Measurements from ENCODE around the gene TNNT3. TPM values are rescaled to one million over a fixed set of nuclear protein-coding genes. Genes with fewer than 3 reads are reported as not detected.
A peak's percentile ranks its signal among the peaks of the same experiment; 100 is the strongest.

Gene TNNT3
- total and polyA plus RNA-seq, 4 donors = 3.4 to 54.3 (median 6.3) TPM

DNA sequence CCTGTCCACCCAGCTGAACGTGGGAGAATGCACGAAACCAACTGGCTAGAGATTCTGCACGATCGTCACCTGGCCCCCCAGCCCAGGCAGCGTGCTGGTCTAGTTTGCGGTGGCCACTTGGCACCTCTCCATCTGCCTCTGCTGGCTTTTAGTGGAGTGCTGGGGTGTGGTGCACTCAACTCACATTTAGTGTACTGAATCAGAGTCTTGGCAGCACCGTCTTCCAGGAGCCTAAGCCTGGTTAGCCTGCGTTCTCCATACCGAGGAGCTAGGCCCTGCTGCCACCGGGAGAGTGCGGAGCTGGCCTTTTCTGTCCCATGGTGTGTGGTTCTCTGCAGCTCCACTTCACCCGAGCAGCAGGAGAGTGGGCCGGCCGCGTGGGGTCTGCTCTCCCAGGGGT, 30.4 kb downstream of the TNNT3 start:
- DNase-seq (no peak), ATAC-seq (ENCODE audit: low FRiP score) (no peak)
- WGBS, 2 donors = no CpG with 5 or more reads among the region's 15 CpGs
- Histone ChIP-seq H3K27me3 (ENCODE audit: control insufficient read depth in 1 of 2, insufficient read depth in 2 of 2, low read length in 1 of 2) (no peaks in the 10 kb centered on the region), H3K4me1 (ENCODE audit: control insufficient read depth in 1 of 2, insufficient read depth in 2 of 2, low read length in 2 of 2) (no peaks in the 10 kb centered on the region), H3K27ac (ENCODE audit: low read depth in 1 of 2, low read length in 2 of 2) (no peak overlapping the region), H3K9me3 (ENCODE audit: control insufficient read depth, low read length) (no peaks in the 10 kb centered on the region), H3K4me3 (ENCODE audit: low read length in 2 of 2) (no peak overlapping the region), H3K36me3 (ENCODE audit: control insufficient read depth in 1 of 2, insufficient read depth in 2 of 2, low read length in 1 of 2) (no peaks in the 10 kb centered on the region)
- intact Hi-C loops (cut with DNase I) = no loop called here

- DNase-seq (peak in 1 of 2 donors; percentile 26), ATAC-seq (ENCODE audit: low FRiP score) (no peak)
- H3K9me3 ChIP-seq (ENCODE audit: control insufficient read depth, low read length) = no peaks in the 10 kb centered on the region
- H3K4me1 ChIP-seq (ENCODE audit: control insufficient read depth in 1 of 2, insufficient read depth in 2 of 2, low read length in 2 of 2) = no peaks in the 10 kb centered on the region
- H3K4me3 ChIP-seq (ENCODE audit: low read length in 2 of 2) = no peak overlapping the region
- H3K27me3 ChIP-seq (ENCODE audit: control insufficient read depth in 1 of 2, insufficient read depth in 2 of 2, low read length in 1 of 2) = no peaks in the 10 kb centered on the region
- H3K36me3 ChIP-seq (ENCODE audit: control insufficient read depth in 1 of 2, insufficient read depth in 2 of 2, low read length in 1 of 2) = no peaks in the 10 kb centered on the region
- H3K27ac ChIP-seq (ENCODE audit: low read depth in 1 of 2, low read length in 2 of 2) = no peak overlapping the region
- no CpG with 5 or more reads among the region's 29 CpGs for WGBS, 2 donors
- intact Hi-C loops (cut with DNase I) = no loop called here
Observed at GRCh38 chr11:1952806-1953482, 33.4 kb downstream of the TNNT3 start.

DNA sequence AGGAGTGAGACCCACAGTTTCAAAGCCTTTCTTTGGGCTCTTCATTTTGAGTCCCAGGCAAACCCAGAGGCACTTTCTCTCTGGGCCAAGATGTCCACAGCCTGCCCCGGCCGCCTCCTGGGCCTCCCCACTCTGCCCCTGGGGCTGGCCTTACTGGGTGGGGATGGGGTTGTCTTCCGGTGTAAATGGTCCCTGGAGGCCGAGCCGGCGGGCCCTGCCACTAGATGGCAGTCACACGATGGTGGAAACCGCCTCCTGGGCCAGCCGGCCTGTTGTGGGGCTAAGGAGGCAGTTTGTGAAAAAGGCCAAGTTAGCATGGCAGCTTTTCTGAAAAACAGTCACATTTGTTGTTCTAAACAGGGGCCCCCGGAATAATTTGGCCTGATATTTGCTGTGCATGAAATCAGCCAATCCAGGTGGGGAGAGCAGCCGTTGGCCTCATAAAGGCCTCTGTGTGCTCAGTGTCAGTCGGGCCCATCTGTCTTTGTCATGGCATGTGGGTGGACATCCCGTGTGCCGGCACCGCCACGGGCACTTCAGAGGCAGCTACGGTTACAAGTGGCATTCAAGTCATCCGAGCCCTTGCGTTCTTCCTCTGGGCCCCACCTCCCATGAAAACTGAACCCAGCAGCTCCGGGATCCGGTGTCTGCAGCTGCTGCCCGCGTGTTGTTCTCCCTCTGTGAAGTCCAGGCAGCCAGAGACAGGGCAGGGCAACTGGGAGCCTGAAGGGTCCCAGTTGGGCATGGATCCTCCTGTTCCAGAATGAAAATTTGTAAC, 34.2 kb downstream of the TNNT3 start:
- H3K4me1 ChIP-seq (ENCODE audit: control insufficient read depth in 1 of 2, insufficient read depth in 2 of 2, low read length in 2 of 2) = no peaks in the 10 kb centered on the region
- H3K9me3 ChIP-seq (ENCODE audit: control insufficient read depth, low read length) = no peaks in the 10 kb centered on the region
- intact Hi-C loops (cut with DNase I) = no loop called here
- H3K27ac ChIP-seq (ENCODE audit: low read depth in 1 of 2, low read length in 2 of 2) = no peak overlapping the region
- DNase-seq (peak in 1 of 2 donors; percentile 40), ATAC-seq (ENCODE audit: low FRiP score) (no peak)
- H3K36me3 ChIP-seq (ENCODE audit: control insufficient read depth in 1 of 2, insufficient read depth in 2 of 2, low read length in 1 of 2) = no peaks in the 10 kb centered on the region
- no peaks in the 10 kb centered on the region for H3K27me3 ChIP-seq (ENCODE audit: control insufficient read depth in 1 of 2, insufficient read depth in 2 of 2, low read length in 1 of 2)
- H3K4me3 ChIP-seq (ENCODE audit: low read length in 2 of 2) = no peak overlapping the region
- 82% methylated on average over 4 of the region's 23 CpGs; no CpG with 5 or more reads in 1 of the 2 donors for WGBS, 2 donors

- Histone ChIP-seq H3K4me1 (ENCODE audit: control insufficient read depth in 1 of 2, insufficient read depth in 2 of 2, low read length in 2 of 2) (no peaks in the 10 kb centered on the region), H3K27me3 (ENCODE audit: control insufficient read depth in 1 of 2, insufficient read depth in 2 of 2, low read length in 1 of 2) (no peaks in the 10 kb centered on the region), H3K9me3 (ENCODE audit: control insufficient read depth, low read length) (no peaks in the 10 kb centered on the region), H3K27ac (ENCODE audit: low read depth in 1 of 2, low read length in 2 of 2) (no peak overlapping the region), H3K36me3 (ENCODE audit: control insufficient read depth in 1 of 2, insufficient read depth in 2 of 2, low read length in 1 of 2) (no peaks in the 10 kb centered on the region), H3K4me3 (ENCODE audit: low read length in 2 of 2) (no peak overlapping the region)
- intact Hi-C loops (cut with DNase I) = no loop called here
- no peak for ATAC-seq (ENCODE audit: low FRiP score)
- no CpG with 5 or more reads among the region's 18 CpGs for WGBS, 2 donors
- no peak for DNase-seq
Observed at GRCh38 chr11:1958367-1958766, 38.9 kb downstream of the TNNT3 start.

DNA sequence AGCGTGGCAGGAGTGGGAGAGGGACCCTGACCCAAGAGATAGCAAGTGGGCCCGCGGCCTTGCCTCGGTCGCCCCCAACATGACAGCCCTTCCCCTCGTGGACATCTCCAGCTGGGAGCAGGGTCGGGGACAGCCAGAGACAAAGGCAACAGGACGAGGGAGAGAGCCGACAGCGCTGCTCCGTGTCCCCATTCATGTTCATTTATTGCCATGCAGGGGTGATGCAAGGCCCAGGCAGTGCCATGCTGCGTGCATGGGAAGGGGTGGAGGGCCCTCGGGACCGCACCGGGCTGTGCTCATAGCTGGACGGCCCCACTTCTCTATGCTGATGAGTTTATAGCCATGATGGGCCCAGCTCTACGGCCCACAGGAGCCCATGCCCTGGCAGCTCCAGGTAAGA, 40.3 kb downstream of the TNNT3 start:
- Histone ChIP-seq H3K9me3 (ENCODE audit: control insufficient read depth, low read length) (no peaks in the 10 kb centered on the region), H3K36me3 (ENCODE audit: control insufficient read depth in 1 of 2, insufficient read depth in 2 of 2, low read length in 1 of 2) (no peaks in the 10 kb centered on the region), H3K27me3 (ENCODE audit: control insufficient read depth in 1 of 2, insufficient read depth in 2 of 2, low read length in 1 of 2) (no peaks in the 10 kb centered on the region), H3K4me3 (ENCODE audit: low read length in 2 of 2) (no peak overlapping the region), H3K27ac (ENCODE audit: low read depth in 1 of 2, low read length in 2 of 2) (no peak overlapping the region), H3K4me1 (ENCODE audit: control insufficient read depth in 1 of 2, insufficient read depth in 2 of 2, low read length in 2 of 2) (no peaks in the 10 kb centered on the region)
- peak; percentile 2 to 26 for DNase-seq
- intact Hi-C loops (cut with DNase I) = no loop called here
- WGBS, 2 donors = 67 to 89% methylated on average over 1 to 7 of the region's 17 CpGs
- no peak for ATAC-seq (ENCODE audit: low FRiP score)

GRCh38 chr11:1963864-1964263, 44.4 kb downstream of the TNNT3 start:
- no peak overlapping the region for H3K4me3 ChIP-seq (ENCODE audit: low read length in 2 of 2)
- H3K27ac ChIP-seq (ENCODE audit: low read depth in 1 of 2, low read length in 2 of 2) = no peak overlapping the region
- intact Hi-C loops (cut with DNase I) = no loop called here
- WGBS, 2 donors = 96 to 100% methylated on average over 1 to 7 of the region's 20 CpGs
- ATAC-seq (ENCODE audit: low FRiP score) (peak; percentile 19), DNase-seq (peak in 1 of 2 donors; percentile 18)
- no peaks in the 10 kb centered on the region for H3K36me3 ChIP-seq (ENCODE audit: control insufficient read depth in 1 of 2, insufficient read depth in 2 of 2, low read length in 1 of 2)
- no peaks in the 10 kb centered on the region for H3K27me3 ChIP-seq (ENCODE audit: control insufficient read depth in 1 of 2, insufficient read depth in 2 of 2, low read length in 1 of 2)
- no peaks in the 10 kb centered on the region for H3K4me1 ChIP-seq (ENCODE audit: control insufficient read depth in 1 of 2, insufficient read depth in 2 of 2, low read length in 2 of 2)
- no peaks in the 10 kb centered on the region for H3K9me3 ChIP-seq (ENCODE audit: control insufficient read depth, low read length)

DNA sequence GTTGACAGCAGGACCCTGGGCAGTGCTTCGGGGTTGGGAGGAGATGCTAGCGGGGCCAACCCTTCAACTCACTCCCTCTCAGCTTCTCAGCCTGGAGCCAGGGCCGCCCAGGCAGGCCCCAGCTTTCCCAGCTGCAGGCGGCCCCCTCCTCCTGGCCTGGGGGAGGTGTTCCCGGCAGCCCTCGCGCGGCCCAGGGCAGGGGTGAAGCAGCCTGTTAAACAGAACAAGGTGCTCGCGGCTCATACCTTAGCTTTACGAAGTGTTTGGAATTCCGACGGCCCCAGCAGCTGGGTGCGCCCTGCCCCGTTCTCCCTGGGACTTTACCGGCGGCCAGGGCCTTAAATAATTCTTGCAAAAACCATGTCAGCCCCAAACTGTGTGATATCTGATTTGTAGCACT, 44.8 kb downstream of the TNNT3 start:
- intact Hi-C loops (cut with DNase I) = no loop called here
- no peak for ATAC-seq (ENCODE audit: low FRiP score)

GRCh38 chr11:1964955-1965354, 45.5 kb downstream of the TNNT3 start:
- H3K4me3 ChIP-seq (ENCODE audit: low read length in 2 of 2) = no peak overlapping the region
- no peaks in the 10 kb centered on the region for H3K36me3 ChIP-seq (ENCODE audit: control insufficient read depth in 1 of 2, insufficient read depth in 2 of 2, low read length in 1 of 2)
- intact Hi-C loops (cut with DNase I) = no loop called here
- no peak overlapping the region for H3K27ac ChIP-seq (ENCODE audit: low read depth in 1 of 2, low read length in 2 of 2)
- no peaks in the 10 kb centered on the region for H3K27me3 ChIP-seq (ENCODE audit: control insufficient read depth in 1 of 2, insufficient read depth in 2 of 2, low read length in 1 of 2)
- 98% methylated on average over 6 of the region's 20 CpGs; no CpG with 5 or more reads in 1 of the 2 donors for WGBS, 2 donors
- H3K9me3 ChIP-seq (ENCODE audit: control insufficient read depth, low read length) = no peaks in the 10 kb centered on the region
- ATAC-seq (ENCODE audit: low FRiP score) (no peak), DNase-seq (peak in 1 of 2 donors; percentile 3)
- H3K4me1 ChIP-seq (ENCODE audit: control insufficient read depth in 1 of 2, insufficient read depth in 2 of 2, low read length in 2 of 2) = no peaks in the 10 kb centered on the region

More for the DNA sequence above, 44.8 kb downstream of the TNNT3 start:
- Histone ChIP-seq H3K4me1 (ENCODE audit: control insufficient read depth in 1 of 2, insufficient read depth in 2 of 2, low read length in 2 of 2) (no peaks in the 10 kb centered on the region), H3K36me3 (ENCODE audit: control insufficient read depth in 1 of 2, insufficient read depth in 2 of 2, low read length in 1 of 2) (no peaks in the 10 kb centered on the region), H3K27me3 (ENCODE audit: control insufficient read depth in 1 of 2, insufficient read depth in 2 of 2, low read length in 1 of 2) (no peaks in the 10 kb centered on the region), H3K27ac (ENCODE audit: low read depth in 1 of 2, low read length in 2 of 2) (no peak overlapping the region), H3K4me3 (ENCODE audit: low read length in 2 of 2) (no peak overlapping the region), H3K9me3 (ENCODE audit: control insufficient read depth, low read length) (no peaks in the 10 kb centered on the region)
- no peak for DNase-seq
- WGBS, 2 donors = no CpG with 5 or more reads among the region's 17 CpGs

DNA sequence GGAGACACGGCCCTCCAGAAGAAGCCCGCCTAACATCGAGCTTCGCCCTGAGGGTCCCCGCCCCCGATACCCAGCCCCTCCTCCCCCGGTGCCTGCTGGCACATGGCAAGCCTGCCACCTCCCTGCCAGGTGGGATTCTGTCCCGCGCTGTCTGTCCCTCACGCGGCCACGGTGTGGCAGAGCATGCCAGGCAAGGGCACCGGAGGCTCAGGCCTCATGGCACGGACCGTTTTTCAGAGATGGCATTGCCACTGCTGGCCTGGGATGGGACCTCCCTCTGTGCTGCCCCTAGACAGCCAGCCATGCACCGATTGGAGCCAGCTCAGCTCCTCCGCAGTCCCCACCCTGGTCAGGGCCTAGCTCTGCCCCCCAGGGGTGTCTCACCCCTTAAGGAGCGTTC, 47.0 kb downstream of the TNNT3 start:
- intact Hi-C loops (cut with DNase I) = no loop called here
- H3K27ac ChIP-seq (ENCODE audit: low read depth in 1 of 2, low read length in 2 of 2) = no peak overlapping the region
- DNase-seq = peak in 1 of 2 donors; percentile 39

More for the DNA sequence above, 47.0 kb downstream of the TNNT3 start:
- H3K4me1 ChIP-seq (ENCODE audit: control insufficient read depth in 1 of 2, insufficient read depth in 2 of 2, low read length in 2 of 2) = no peaks in the 10 kb centered on the region
- no peaks in the 10 kb centered on the region for H3K9me3 ChIP-seq (ENCODE audit: control insufficient read depth, low read length)
- H3K27me3 ChIP-seq (ENCODE audit: control insufficient read depth in 1 of 2, insufficient read depth in 2 of 2, low read length in 1 of 2) = no peaks in the 10 kb centered on the region
- no peaks in the 10 kb centered on the region for H3K36me3 ChIP-seq (ENCODE audit: control insufficient read depth in 1 of 2, insufficient read depth in 2 of 2, low read length in 1 of 2)
- ATAC-seq (ENCODE audit: low FRiP score) = no peak
- 84% methylated on average over 8 of the region's 18 CpGs; no CpG with 5 or more reads in 1 of the 2 donors for WGBS, 2 donors
- H3K4me3 ChIP-seq (ENCODE audit: low read length in 2 of 2) = no peak overlapping the region
